Kasumi-1 (cell line): ENCODE results near the gene SMO.
"Not testable (repeated sequence)": the region's sequence is repeated elsewhere in the genome, so short reads cannot be mapped to it uniquely, and the experiment has no call there.

Source experiments
- DNase-seq, 2 experiments: peaks; one replicate each; lab custom pipeline; 2025; lab: John Stamatoyannopoulos, UW

SMO gene

GRCh38 chr7:129238546-129238945, 50.1 kb downstream of the SMO start:
- no peak for DNase-seq

- no peak for DNase-seq
Observed at GRCh38 chr7:129240119-129240820, 51.8 kb downstream of the SMO start.

DNA sequence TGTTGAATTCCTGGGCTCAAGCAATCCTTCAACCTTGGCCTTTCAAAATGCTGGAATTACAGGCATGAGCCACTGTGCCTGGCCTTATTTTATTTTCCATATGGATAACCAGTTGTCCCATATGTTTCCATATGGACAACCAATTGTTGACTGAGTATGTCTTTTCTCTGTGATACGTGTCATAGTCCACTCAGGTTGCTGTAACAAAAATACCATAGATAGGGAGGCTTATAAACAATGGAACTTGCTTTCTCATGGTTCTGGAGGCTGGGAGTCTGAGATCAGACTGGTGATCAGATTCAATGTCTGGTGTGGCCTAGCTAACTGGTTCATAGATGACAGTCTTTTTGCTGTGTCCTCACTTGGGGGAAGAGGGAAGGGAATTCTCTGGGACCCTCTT, 55.8 kb downstream of the SMO start:
- DNase-seq, result no peak

GRCh38 chr7:129245533-129245932, 57.1 kb downstream of the SMO start:
- DNase-seq, result no peak

GRCh38 chr7:129247087-129247486, 58.7 kb downstream of the SMO start:
- no peak for DNase-seq

DNA sequence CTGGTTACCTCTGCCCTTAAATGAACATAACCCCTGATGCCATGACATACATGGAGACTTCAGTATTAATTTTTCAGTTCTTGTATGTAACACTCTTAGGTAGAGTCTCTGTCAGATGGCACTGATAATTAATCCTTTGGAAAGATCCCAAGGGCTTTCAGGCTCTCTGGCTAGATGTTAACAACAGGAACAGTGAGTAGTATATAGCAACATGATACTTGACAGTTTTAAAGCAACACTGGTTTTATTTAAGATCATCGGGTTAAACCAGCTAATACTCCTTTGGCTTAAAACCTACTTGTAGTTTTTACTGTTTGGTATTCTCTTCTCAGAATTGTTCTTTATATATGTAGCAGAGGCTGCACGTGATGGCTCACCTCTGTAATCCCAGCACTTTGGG, 63.7 kb downstream of the SMO start:
- DNase-seq, result no peak

GRCh38 chr7:129252603-129253002, 64.2 kb downstream of the SMO start:
- DNase-seq, result not testable (repeated sequence)

GRCh38 chr7:129255800-129256199, 67.4 kb downstream of the SMO start:
- no peak for DNase-seq

DNA sequence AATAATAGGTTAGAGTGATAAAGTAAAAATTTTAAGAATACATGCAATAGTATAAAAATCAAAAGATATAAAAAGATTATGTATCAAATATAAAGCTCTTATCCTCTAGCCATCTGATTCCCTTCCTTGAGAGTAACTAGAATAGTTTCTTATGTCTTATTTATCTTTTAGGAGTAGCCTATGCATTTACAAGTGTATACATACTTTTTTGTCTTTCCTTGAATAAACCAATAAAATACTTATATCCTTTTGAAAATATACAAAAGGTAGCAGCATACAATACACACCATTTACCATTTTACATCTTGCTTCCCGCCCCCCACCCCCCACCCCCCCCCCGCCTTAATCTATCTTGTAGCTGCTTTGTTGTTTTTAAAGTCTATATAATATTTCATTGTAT, 67.8 kb downstream of the SMO start:
- no peak for DNase-seq

- DNase-seq, result peak; percentile 54 to 62
Observed at GRCh38 chr7:129257168-129257567, 68.7 kb downstream of the SMO start.

DNA sequence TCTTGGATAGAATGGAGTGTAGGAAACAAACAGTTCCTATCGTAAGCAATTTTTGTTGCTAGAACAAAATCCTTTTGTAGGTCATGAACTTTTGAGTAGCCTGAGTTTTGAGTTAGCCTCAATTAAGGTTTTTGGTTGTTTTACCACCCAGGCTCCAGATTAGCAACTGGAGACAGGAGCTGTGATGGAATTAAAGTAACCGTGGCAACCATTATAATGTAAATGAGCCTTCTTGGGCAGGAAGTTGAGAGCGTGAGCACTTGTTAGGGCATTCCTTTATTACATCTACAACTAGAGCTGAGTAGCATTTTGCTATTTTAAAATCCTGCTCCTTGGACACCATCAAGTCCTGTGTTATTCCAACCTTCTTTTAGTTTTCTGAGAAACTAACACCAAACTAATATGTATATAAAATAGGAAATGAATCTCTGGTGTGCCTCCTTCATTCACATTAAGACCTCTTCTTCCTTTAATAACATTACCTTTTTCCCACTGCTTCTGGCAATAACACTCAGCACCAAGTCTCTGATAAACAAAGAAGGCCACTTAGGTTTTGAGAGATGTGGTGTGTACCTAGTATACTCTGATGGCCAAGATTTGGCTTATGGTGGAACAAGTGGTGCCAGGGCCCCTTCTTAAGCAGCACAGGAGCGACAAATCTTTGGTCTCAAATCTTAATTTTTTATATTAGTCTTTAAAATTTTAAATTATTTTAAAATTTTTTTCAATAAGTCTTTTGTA, 70.4 kb downstream of the SMO start:
- DNase-seq, result no peak

DNA sequence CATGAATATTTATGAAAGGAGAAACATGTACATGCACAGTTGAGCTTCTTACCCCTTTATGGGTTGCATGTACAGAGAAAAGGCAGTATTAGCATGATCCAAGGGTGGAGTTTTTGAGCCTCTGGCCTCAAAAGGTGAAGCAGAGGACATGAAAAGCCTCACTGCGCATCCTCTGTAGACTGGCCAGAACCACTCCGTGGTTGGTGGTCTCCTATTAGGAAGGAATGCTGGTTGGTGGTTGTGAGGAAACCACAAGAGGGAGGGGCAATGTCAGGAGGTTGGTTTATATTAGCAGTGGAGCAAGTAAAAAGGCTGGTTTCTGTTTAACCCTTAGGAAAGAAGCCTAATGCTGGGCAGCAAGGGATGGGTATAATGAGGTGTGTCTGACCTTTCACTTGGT, 73.9 kb downstream of the SMO start:
- no peak for DNase-seq
